ENCODE data around the gene SMPD3. TPM values are rescaled to one million over a fixed set of nuclear protein-coding genes. Genes with fewer than 3 reads are reported as not detected.

Gene SMPD3
- total and polyA plus RNA-seq, 2 of the 8 experiments (the other 6 are each of a cell fraction or from before 2014, with no cell fraction given) = 0.39 to 1.3 TPM

GRCh38 chr16:68335175-68335574 is 113.1 kb downstream of the SMPD3 start:
- Histone ChIP-seq H2BK15ac (ENCODE audit: low read length) (no peak overlapping the region), H3K23ac (ENCODE audit: insufficient read length) (no peak overlapping the region), H4K91ac (replicated peaks; ENCODE audit: insufficient read length, low read length) (no peak overlapping the region), H3K27me3 (replicated peaks in 1 of 4; ENCODE audit: control insufficient read depth in 3 of 4, extremely low read depth in 1 of 4, insufficient read depth in 3 of 4, low read length in 3 of 4) (no peaks in the 10 kb centered on the region), H2BK5ac (ENCODE audit: low read depth, low read length) (no peak overlapping the region), H2BK12ac (ENCODE audit: low read depth, low read length) (no peak overlapping the region), H2BK20ac (ENCODE audit: low read length) (no peak overlapping the region), H3K23me2 (ENCODE audit: low read depth, low read length) (no peaks in the 10 kb centered on the region), H2BK120ac (replicated peaks; ENCODE audit: low read depth, low read length) (no peak overlapping the region), H3K79me1 (ENCODE audit: low read depth, low read length) (no peaks in the 10 kb centered on the region), H3K4me2 (ENCODE audit: insufficient read depth in 1 of 2, low read depth in 2 of 2, low read length in 2 of 2) (no peak overlapping the region), H3K36me3 (ENCODE audit: control insufficient read depth in 2 of 4, insufficient read depth in 4 of 4, low read length in 3 of 4) (peaks cover 6 to 34% (median 23%) of the 10 kb centered on the region in 4 experiments; a peak in 7 of 8 replicates), H4K20me1 (replicated peaks in 1 of 2; ENCODE audit: control insufficient read depth in 1 of 2, insufficient read depth in 2 of 2, low read length in 2 of 2) (peaks cover 3 to 7% of the 10 kb centered on the region in 2 experiments), H3K27ac (ENCODE audit: low read depth, low read length) (no peak overlapping the region), H2AK5ac (ENCODE audit: low read depth, low read length) (no peak overlapping the region), H3K79me2 (ENCODE audit: control insufficient read depth in 1 of 2, insufficient read depth in 2 of 2, low read length in 2 of 2) (no peaks in the 10 kb centered on the region), H3K9ac (replicated peaks in 1 of 4; ENCODE audit: extremely low read depth in 1 of 4, low read depth in 3 of 4, low read length in 3 of 4) (no peak overlapping the region), H3K56ac (replicated peaks; ENCODE audit: insufficient read length, low read depth, low read length) (no peak overlapping the region), H4K8ac (ENCODE audit: extremely low read depth, insufficient read depth, low read length) (no peak overlapping the region), H3K14ac (ENCODE audit: insufficient read length) (no peak overlapping the region), H2AFZ (ENCODE audit: low read length) (no peak overlapping the region), H3K4me1 (replicated peaks in 1 of 4; ENCODE audit: control insufficient read depth in 3 of 4, insufficient read depth in 4 of 4, low read length in 3 of 4) (no peaks in the 10 kb centered on the region), H4K5ac (ENCODE audit: insufficient read length, low read depth, low read length) (no peak overlapping the region), H3K9me3 (ENCODE audit: insufficient read depth in 2 of 2, low read depth in 1 of 2, low read length in 1 of 2) (no peaks in the 10 kb centered on the region), H3K4me3 (ENCODE audit: extremely low read depth in 1 of 4, insufficient read depth in 2 of 4, low read depth in 3 of 4, low read length in 4 of 4) (no peak overlapping the region), H3K18ac (ENCODE audit: extremely low read depth, low read length) (no peak overlapping the region), H3K4ac (replicated peaks; ENCODE audit: insufficient read length, low read depth, low read length) (no peak overlapping the region)
- ChIA-PET POLR2A (ENCODE audit: partially characterized antibody) (interaction anchor here (1.3 kb wide), 1 partner anchor 24 kb away, joined by 4 read pairs; the partner anchor contains the start of genes PRMT7 and SLC7A6OS), CTCF (ENCODE audit: partially characterized antibody) (interaction anchor here (0.6 to 1.6 kb wide), 7 partner anchors 10 to 324 kb away, joined by 3 to 7 read pairs (median 3); partner anchors contain the start of gene SLC7A6)
- TF ChIP-seq EGR1 (IDR thresholded peaks at IDR 0.05; ENCODE audit: borderline replicate concordance, low read depth, low read length) (no peak), SIX5 (IDR thresholded peaks at IDR 0.05; ENCODE audit: low read depth, low read length) (no peak), CHD1 (IDR thresholded peaks at IDR 0.05; ENCODE audit: low read depth, low read length) (no peak), JUND (IDR thresholded peaks at IDR 0.05; ENCODE audit: low read length) (no peak), NRF1 (IDR thresholded peaks at IDR 0.05; ENCODE audit: low read depth, low read length) (no peak), HDAC6 (IDR thresholded peaks at IDR 0.05; ENCODE audit: low read depth, low read length) (no peak), EZH2 (IDR thresholded peaks at IDR 0.05; ENCODE audit: low read depth, low read length, severe bottlenecking) (no peak), SIRT6 (IDR thresholded peaks at IDR 0.05; ENCODE audit: low read length) (no peak), NANOG (IDR thresholded peaks at IDR 0.05; ENCODE audit: insufficient read depth, low read depth, low read length, poor library complexity, severe bottlenecking) (no peak), CREB1 (IDR thresholded peaks at IDR 0.05) (no peak)
- TF ChIP-seq, protein P1, sequence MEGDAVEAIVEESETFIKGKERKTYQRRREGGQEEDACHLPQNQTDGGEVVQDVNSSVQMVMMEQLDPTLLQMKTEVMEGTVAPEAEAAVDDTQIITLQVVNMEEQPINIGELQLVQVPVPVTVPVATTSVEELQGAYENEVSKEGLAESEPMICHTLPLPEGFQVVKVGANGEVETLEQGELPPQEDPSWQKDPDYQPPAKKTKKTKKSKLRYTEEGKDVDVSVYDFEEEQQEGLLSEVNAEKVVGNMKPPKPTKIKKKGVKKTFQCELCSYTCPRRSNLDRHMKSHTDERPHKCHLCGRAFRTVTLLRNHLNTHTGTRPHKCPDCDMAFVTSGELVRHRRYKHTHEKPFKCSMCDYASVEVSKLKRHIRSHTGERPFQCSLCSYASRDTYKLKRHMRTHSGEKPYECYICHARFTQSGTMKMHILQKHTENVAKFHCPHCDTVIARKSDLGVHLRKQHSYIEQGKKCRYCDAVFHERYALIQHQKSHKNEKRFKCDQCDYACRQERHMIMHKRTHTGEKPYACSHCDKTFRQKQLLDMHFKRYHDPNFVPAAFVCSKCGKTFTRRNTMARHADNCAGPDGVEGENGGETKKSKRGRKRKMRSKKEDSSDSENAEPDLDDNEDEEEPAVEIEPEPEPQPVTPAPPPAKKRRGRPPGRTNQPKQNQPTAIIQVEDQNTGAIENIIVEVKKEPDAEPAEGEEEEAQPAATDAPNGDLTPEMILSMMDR (IDR thresholded peaks at IDR 0.05; ENCODE audit: control extremely low read depth in 1 of 3, insufficient read depth in 1 of 3, low read depth in 1 of 3, low read length in 3 of 3) = no peak
- 87% methylated on average over 5 of the region's 5 CpGs; no CpG with 5 or more reads in 1 of the 2 experiments for WGBS, 2 experiments (ENCODE audit: extremely low coverage in 1 of 2, insufficient coverage in 1 of 2, insufficient read length in 1 of 2, insufficient replicate concordance in 2 of 2, low coverage in 1 of 2, low lambda C conversion rate in 2 of 2, missing lambda C conversion rate in 1 of 2)
- FAIRE-seq (no peak), DNase-seq (ENCODE audit: low read depth in 1 of 2, low spot score in 2 of 2) (no peak)
